GM12874 (cell line): ENCODE measurements around the gene SCGB2A2.

Experiments used
- CTCF ChIP-seq: IDR thresholded peaks from 2 replicates; pipeline ENCODE4 v1.5.1; 2011; ENCODE audit warnings: low read depth, mild to moderate bottlenecking, control low read depth, low read length, moderate library complexity; ENCODE audit not compliant: insufficient read depth

SCGB2A2 gene

GRCh38 chr11:62264004-62264403, 6.0 kb upstream of the SCGB2A2 start:
- TF ChIP-seq CTCF = no peak

GRCh38 chr11:62266558-62266957, 3.4 kb upstream of the SCGB2A2 start:
- TF ChIP-seq CTCF = no peak

GRCh38 chr11:62267050-62267449, 2.9 kb upstream of the SCGB2A2 start:
- TF ChIP-seq CTCF = no peak

- no peak for TF ChIP-seq CTCF
Measured at GRCh38 chr11:62267576-62267975, 2.4 kb upstream of the SCGB2A2 start.

- TF ChIP-seq CTCF = no peak
Measured at GRCh38 chr11:62273284-62273683, 3.3 kb downstream of the SCGB2A2 start.

- no peak for TF ChIP-seq CTCF
Measured at GRCh38 chr11:62273789-62274275, 3.9 kb downstream of the SCGB2A2 start.

- TF ChIP-seq CTCF = no peak
Measured at GRCh38 chr11:62280452-62280851, 10.5 kb downstream of the SCGB2A2 start.

- TF ChIP-seq CTCF = no peak
Measured at GRCh38 chr11:62295504-62295903, 25.5 kb downstream of the SCGB2A2 start.
